K562 (cell line): Measurements from ENCODE around the gene CAPS. TPM values are rescaled to one million over a fixed set of nuclear protein-coding genes. Genes with fewer than 3 reads are reported as not detected.
A peak's percentile ranks its signal among the peaks of the same experiment; 100 is the strongest.

Experiments used
- BCLAF1 ChIP-seq, 2 experiments: fragments of 450-650 bp in 1 of 2; IDR thresholded peaks; 2 replicates each; pipeline ENCODE4 v1.6.1; 2011 to 2017; ENCODE audit warnings: low read depth in 2 of 2, antibody characterized with exemption in 1 of 2, borderline replicate concordance in 1 of 2, low read length in 1 of 2, mild to moderate bottlenecking in 1 of 2, mixed read lengths in 1 of 2; ENCODE audit not compliant: control insufficient read depth in 1 of 2
- BRD9 ChIP-seq: fragments of 450-650 bp; IDR thresholded peaks from 2 replicates; pipeline ENCODE4 v1.6.1; 2018; ENCODE audit warnings: low read depth; ENCODE audit not compliant: partially characterized antibody
- CREB1 ChIP-seq, 2 experiments: sonication (generic) in 1 of 2; formaldehyde crosslinking in 1 of 2; IDR thresholded peaks; 2 replicates each; pipeline versions ENCODE4 v1.6.1 to v1.8.0; 2012 to 2022; ENCODE audit warnings: inconsistent platforms in 1 of 2, mild to moderate bottlenecking in 1 of 2, missing genetic modification reagents in 1 of 2, moderate library complexity in 1 of 2
- CREM ChIP-seq: IDR thresholded peaks from 2 replicates; pipeline ENCODE4 v1.6.1; 2014; ENCODE audit warnings: antibody characterized with exemption, low read depth
- EP300 ChIP-seq: IDR thresholded peaks from 2 replicates; pipeline ENCODE4 v1.6.1; 2012; ENCODE audit warnings: low read length, improper control_type of control experiment
- HDAC1 ChIP-seq, 2 experiments: fragments of 450-650 bp; IDR thresholded peaks; 2 replicates each; pipeline ENCODE4 v1.6.1; 2016 to 2017; ENCODE audit warnings: inconsistent platforms in 1 of 2, mild to moderate bottlenecking in 1 of 2, moderate library complexity in 1 of 2
- HSF4 ChIP-seq: fragments of 250-450 bp; sonication (Bioruptor Pico); IDR thresholded peaks from 2 replicates; pipeline ENCODE4 v2.1.2; 2022; ENCODE audit warnings: mild to moderate bottlenecking, moderate library complexity, borderline replicate concordance
- KDM4B ChIP-seq, 2 experiments: fragments of 450-650 bp in 1 of 2; sonication (generic) in 1 of 2; IDR thresholded peaks; 2 replicates each; pipeline ENCODE4 v1.6.1; 2016 to 2017; ENCODE audit warnings: borderline replicate concordance in 2 of 2, antibody characterized with exemption in 1 of 2, low read depth in 1 of 2, mild to moderate bottlenecking in 1 of 2
- MCM7 ChIP-seq, 2 experiments: fragments of 450-650 bp; IDR thresholded peaks; 2 replicates each; pipeline ENCODE4 v1.6.1; 2016 to 2018
- MEF2A ChIP-seq: IDR thresholded peaks from 2 replicates; pipeline ENCODE4 v1.6.1; 2011; ENCODE audit warnings: low read depth, mild to moderate bottlenecking, low read length, moderate library complexity; ENCODE audit not compliant: control insufficient read depth
- MNT ChIP-seq, 2 experiments: fragments of 450-650 bp; conservative IDR thresholded peaks; 2 replicates each; pipeline ENCODE4 v1.6.1; 2017; ENCODE audit warnings: mild to moderate bottlenecking in 2 of 2, moderate library complexity in 2 of 2
- MYC ChIP-seq, 2 experiments: fragments of 250-450 bp in 1 of 2; sonication (Bioruptor Pico) in 1 of 2; IDR thresholded peaks; 2 replicates each; pipeline versions ENCODE4 v1.5.1 to v1.6.1; 2012 to 2021; ENCODE audit warnings: low read depth in 2 of 2, borderline replicate concordance in 1 of 2, improper control_type of control experiment in 1 of 2, low read length in 1 of 2, mild to moderate bottlenecking in 1 of 2, moderate library complexity in 1 of 2
- MYNN ChIP-seq, 2 experiments: sonication (generic); formaldehyde crosslinking in 1 of 2; IDR thresholded peaks; 2 replicates each; pipeline versions ENCODE4 v1.5.0 to v1.6.1; 2016 to 2020; ENCODE audit warnings: antibody characterized with exemption in 1 of 2, missing genetic modification reagents in 1 of 2
- PML ChIP-seq: IDR thresholded peaks from 2 replicates; pipeline ENCODE4 v1.6.1; 2012; ENCODE audit warnings: low read length, inconsistent platforms
- POLR2AphosphoS5 ChIP-seq: IDR thresholded peaks from 2 replicates; pipeline ENCODE4 v1.6.1; 2011; ENCODE audit warnings: mild to moderate bottlenecking, low read depth, low read length, moderate library complexity; ENCODE audit not compliant: control insufficient read depth, insufficient read depth
- POLR2G ChIP-seq: fragments of 200-400 bp; formaldehyde crosslinking; IDR thresholded peaks from 2 replicates; pipeline ENCODE4 v1.6.1; 2017; ENCODE audit warnings: low read depth, mild to moderate bottlenecking, antibody characterized with exemption, low read length, moderate library complexity
- RBFOX2 ChIP-seq: fragments of 200-400 bp; formaldehyde crosslinking; IDR thresholded peaks from 2 replicates; pipeline ENCODE4 v1.6.1; 2017; ENCODE audit warnings: low read depth, mild to moderate bottlenecking, low read length, moderate library complexity
- RCOR1 ChIP-seq, 2 experiments: IDR thresholded peaks; 2 replicates each; pipeline ENCODE4 v1.6.1; 2012; ENCODE audit warnings: low read depth in 2 of 2, low read length in 2 of 2, borderline replicate concordance in 1 of 2, improper control_type of control experiment in 1 of 2
- TEAD1 ChIP-seq, 2 experiments: fragments of 450-650 bp in 1 of 2; sonication (generic) in 1 of 2; formaldehyde crosslinking; IDR thresholded peaks; 2 replicates each; pipeline versions ENCODE4 v1.4.0 to v1.8.0; 2020 to 2022; ENCODE audit warnings: mild to moderate bottlenecking in 2 of 2, missing genetic modification reagents in 1 of 2
- TRIM24 ChIP-seq, 2 experiments: fragments of 450-650 bp; IDR thresholded peaks; 2 replicates each; pipeline ENCODE4 v1.6.1; 2016
- WHSC1 ChIP-seq: IDR thresholded peaks from one replicate; pipeline ENCODE4 v1.6.1; 2012; ENCODE audit warnings: low read length, control low read depth, inconsistent platforms
- ZNF431 ChIP-seq: sonication (generic); formaldehyde crosslinking; IDR thresholded peaks from 2 replicates; pipeline ENCODE4 v1.8.0; 2022; ENCODE audit warnings: mild to moderate bottlenecking, missing genetic modification reagents
- polyA plus RNA-seq, 8 experiments: library from polyadenylated mRNA; depleted of rRNA in 4 of 8; stranded (reverse) in 5 of 8; unstranded in 3 of 8; fragments of >200 nt; fragmentation: Nextera tagmentation in 2 of 8; fragmentation: Illumina TruSeq in 1 of 8; extraction: Ambion mirVana in 2 of 8; extraction: Trizol in 1 of 8; gene quantifications; 2 replicates each; pipeline versions ENCODE4 v1.2.1 to v1.2.3, GENCODE V29; 2011 to 2014; ENCODE audit warnings: inconsistent platforms in 1 of 8, missing spikeins in 1 of 8
- total RNA-seq, 7 experiments: library from RNA; depleted of rRNA in 6 of 7; stranded (reverse); fragments of >200 nt in 6 of 7; fragmentation: Illumina TruSeq in 2 of 7; extraction: Trizol in 2 of 7; gene quantifications; 2 replicates each; pipeline versions ENCODE4 v1.2.1 to v1.2.3, GENCODE V29; 2011 to 2021; ENCODE audit warnings: low replicate concordance in 1 of 7

The CAPS gene
- total and polyA plus RNA-seq, 9 of the 15 experiments (the other 6 are each of a cell fraction or from before 2014, with no cell fraction given): 0.15 to 4.0 (median 0.91) TPM

GRCh38 chr19:5893907-5894703, 19.9 kb upstream of the CAPS start (continued):
- TF ChIP-seq MYC (IDR thresholded peaks at IDR 0.05; ENCODE audit: low read depth, low read length) (peak; percentile 67), MYC (CRISPR knock-in tag; IDR thresholded peaks at IDR 0.05; ENCODE audit: borderline replicate concordance, low read depth) (no peak), MCM7 (IDR thresholded peaks at IDR 0.05) (no peak), RCOR1 (IDR thresholded peaks at IDR 0.05; ENCODE audit: borderline replicate concordance in 1 of 2, low read depth in 2 of 2, low read length in 2 of 2) (peak in 1 of 2 experiments; percentile 77; a peak in 2 of 4 replicates), BCLAF1 (IDR thresholded peaks at IDR 0.05; ENCODE audit: borderline replicate concordance in 1 of 2, control insufficient read depth in 1 of 2, low read depth in 2 of 2, low read length in 1 of 2) (no peak), HSF4 (CRISPR knock-in tag) (no peak), TRIM24 (IDR thresholded peaks at IDR 0.05) (peak in 1 of 2 experiments; percentile 43; a peak in 1 of 4 replicates), ZNF431 (no peak), POLR2AphosphoS5 (peak; percentile 38), TEAD1 (CRISPR knock-in tag; IDR thresholded peaks at IDR 0.05) (0 out of 4 replicates have a peak, but pooled peaks of 1 of the 2 experiments have one; percentile 23), RBFOX2 (peak; percentile 57), BRD9 (no peak), POLR2G (peak; percentile 67), CREM (peak; percentile 86), MNT (conservative IDR thresholded peaks at IDR 0.05) (peak in 1 of 2 experiments; percentile 55; a peak in 1 of 4 replicates), CREB1 (IDR thresholded peaks at IDR 0.05) (no peak), CREB1 (CRISPR knock-in tag; IDR thresholded peaks at IDR 0.05) (peak; percentile 40; the same call in 1 of the 2 replicates), MYNN (IDR thresholded peaks at IDR 0.05) (peak; percentile 87), MYNN (CRISPR knock-in tag; IDR thresholded peaks at IDR 0.05) (no peak), PML (0 out of 2 replicates have a peak, but pooled peaks have one; percentile 25), HDAC1 (IDR thresholded peaks at IDR 0.05) (peak in 1 of 2 experiments; percentile 39; a peak in 1 of 4 replicates), EP300 (peak; percentile 54), WHSC1 (no peak), MEF2A (0 out of 2 replicates have a peak, but pooled peaks have one; percentile 20), KDM4B (IDR thresholded peaks at IDR 0.05; ENCODE audit: borderline replicate concordance in 2 of 2, low read depth in 1 of 2) (no peak)
